GM18873 (cell line): ENCODE results near the gene KCNQ1.

Experiments used
- ATAC-seq: cut with Tn5 transposase; IDR thresholded peaks from one replicate; pipeline ENCODE4 v1.9.1; 2021; ENCODE audit warnings: mild to moderate bottlenecking, moderate library complexity, moderate number of reproducible peaks; ENCODE audit not compliant: unreplicated experiment, low FRiP score

KCNQ1 gene

GRCh38 chr11:2748814-2749554 is 304.2 kb downstream of the KCNQ1 start:
- ATAC-seq, result no peak

GRCh38 chr11:2750101-2750681 is 305.4 kb downstream of the KCNQ1 start:
- no peak for ATAC-seq

GRCh38 chr11:2750682-2751522 is 306.1 kb downstream of the KCNQ1 start:
- no peak for ATAC-seq

GRCh38 chr11:2751523-2752203 is 306.9 kb downstream of the KCNQ1 start:
- ATAC-seq, result no peak

GRCh38 chr11:2752204-2752770 is 307.5 kb downstream of the KCNQ1 start:
- no peak for ATAC-seq

GRCh38 chr11:2752923-2753322 is 308.1 kb downstream of the KCNQ1 start:
- ATAC-seq, result no peak

- no peak for ATAC-seq
These were observed 309.2 kb downstream of the KCNQ1 start for GRCh38 chr11:2754008-2754407.

- ATAC-seq, result no peak
These were observed 310.3 kb downstream of the KCNQ1 start for GRCh38 chr11:2755071-2755470.

- ATAC-seq, result no peak
These were observed 313.9 kb downstream of the KCNQ1 start for GRCh38 chr11:2758751-2759150.

- no peak for ATAC-seq
These were observed 314.7 kb downstream of the KCNQ1 start for GRCh38 chr11:2759228-2760195.

- no peak for ATAC-seq
These were observed 315.5 kb downstream of the KCNQ1 start for GRCh38 chr11:2760196-2760871.

GRCh38 chr11:2761131-2762030 is 316.6 kb downstream of the KCNQ1 start:
- ATAC-seq, result no peak

- ATAC-seq, result no peak
These were observed 317.2 kb downstream of the KCNQ1 start for GRCh38 chr11:2762031-2762380.

GRCh38 chr11:2762451-2762850 is 317.6 kb downstream of the KCNQ1 start:
- ATAC-seq, result no peak

- no peak for ATAC-seq
These were observed 319.2 kb downstream of the KCNQ1 start for GRCh38 chr11:2763984-2764383.

- no peak for ATAC-seq
These were observed 320.7 kb downstream of the KCNQ1 start for GRCh38 chr11:2765491-2765890.

GRCh38 chr11:2766166-2766565 is 321.4 kb downstream of the KCNQ1 start:
- no peak for ATAC-seq

GRCh38 chr11:2767071-2767470 is 322.3 kb downstream of the KCNQ1 start:
- no peak for ATAC-seq
